ENCODE results near the gene REG3G. TPM values are rescaled to one million over a fixed set of nuclear protein-coding genes. Genes with fewer than 3 reads are reported as not detected.

Gene REG3G
- polyA plus RNA-seq, 1 donor (not counting 4 experiments of a cell fraction or from before 2014, with no cell fraction given): not detected

GRCh38 chr2:78992451-78992806 lies 33.1 kb upstream of the REG3G start:
- Histone ChIP-seq H3K27ac (ENCODE audit: control insufficient read depth, insufficient read depth, low read length) (no peak overlapping the region), H4K20me1 (ENCODE audit: control insufficient read depth, extremely low read depth, insufficient read depth, low read length) (no peaks in the 10 kb centered on the region), H3K4me2 (ENCODE audit: control insufficient read depth, extremely low read depth, insufficient read depth, low read depth, low read length) (no peak overlapping the region), H3K4me3 (ENCODE audit: control insufficient read depth in 2 of 3, extremely low read depth in 1 of 3, insufficient read depth in 2 of 3, low read depth in 1 of 3, low read length in 3 of 3) (no peak overlapping the region), H3K4me1 (ENCODE audit: control insufficient read depth, extremely low read depth, insufficient read depth, low read length) (no peaks in the 10 kb centered on the region), H3K36me3 (ENCODE audit: control insufficient read depth in 2 of 2, extremely low read depth in 1 of 2, insufficient read depth in 2 of 2, low read length in 2 of 2) (no peaks in the 10 kb centered on the region), H3K9ac (ENCODE audit: control insufficient read depth, extremely low read depth, insufficient read depth, low read length) (no peak overlapping the region), H3K9me1 (ENCODE audit: control insufficient read depth, extremely low read depth, insufficient read depth, low read length) (no peaks in the 10 kb centered on the region), H3K79me2 (ENCODE audit: control insufficient read depth, insufficient read depth, low read length) (no peaks in the 10 kb centered on the region), H3K9me3 (ENCODE audit: control insufficient read depth, low read depth, low read length) (peaks cover 1% of the 10 kb centered on the region), H3K27me3 (ENCODE audit: control insufficient read depth, extremely low read depth, insufficient read depth, low read length) (peaks cover 4% of the 10 kb centered on the region), H2AFZ (ENCODE audit: control insufficient read depth, low read length) (no peak overlapping the region)
- FAIRE-seq (no peak), DNase-seq (ENCODE audit: low read depth, low spot score) (no peak)
- dilution Hi-C loops (cut with MboI; ENCODE audit: extremely low pct_ligation_motif_present, low sequenced_read_pairs): no loop called here
- no peak for TF ChIP-seq CTCF (optimal IDR thresholded peaks at IDR 0.05 in 1 of 3, IDR thresholded peaks at IDR 0.05 in 1 of 3, conservative IDR thresholded peaks at IDR 0.05 in 1 of 3; ENCODE audit: extremely low read depth in 1 of 3, insufficient read depth in 2 of 3, low read length in 3 of 3)
- TF ChIP-seq EZH2 (IDR thresholded peaks at IDR 0.05; ENCODE audit: low read length): no peak

GRCh38 chr2:78992807-78993517 lies 32.5 kb upstream of the REG3G start:
- Histone ChIP-seq H3K79me2 (ENCODE audit: control insufficient read depth, insufficient read depth, low read length) (no peaks in the 10 kb centered on the region), H3K4me3 (ENCODE audit: control insufficient read depth in 2 of 3, extremely low read depth in 1 of 3, insufficient read depth in 2 of 3, low read depth in 1 of 3, low read length in 3 of 3) (no peak overlapping the region), H3K9me3 (ENCODE audit: control insufficient read depth, low read depth, low read length) (peaks cover 1% of the 10 kb centered on the region), H3K9me1 (ENCODE audit: control insufficient read depth, extremely low read depth, insufficient read depth, low read length) (no peaks in the 10 kb centered on the region), H3K27ac (ENCODE audit: control insufficient read depth, insufficient read depth, low read length) (no peak overlapping the region), H2AFZ (ENCODE audit: control insufficient read depth, low read length) (no peak overlapping the region), H3K36me3 (ENCODE audit: control insufficient read depth in 2 of 2, extremely low read depth in 1 of 2, insufficient read depth in 2 of 2, low read length in 2 of 2) (no peaks in the 10 kb centered on the region), H3K27me3 (ENCODE audit: control insufficient read depth, extremely low read depth, insufficient read depth, low read length) (peaks cover 4% of the 10 kb centered on the region), H3K4me1 (ENCODE audit: control insufficient read depth, extremely low read depth, insufficient read depth, low read length) (no peaks in the 10 kb centered on the region), H3K4me2 (ENCODE audit: control insufficient read depth, extremely low read depth, insufficient read depth, low read depth, low read length) (no peak overlapping the region), H4K20me1 (ENCODE audit: control insufficient read depth, extremely low read depth, insufficient read depth, low read length) (no peaks in the 10 kb centered on the region), H3K9ac (ENCODE audit: control insufficient read depth, extremely low read depth, insufficient read depth, low read length) (no peak overlapping the region)
- FAIRE-seq (no peak), DNase-seq (ENCODE audit: low read depth, low spot score) (no peak)
- dilution Hi-C loops (cut with MboI; ENCODE audit: extremely low pct_ligation_motif_present, low sequenced_read_pairs): no loop called here
- TF ChIP-seq EZH2 (IDR thresholded peaks at IDR 0.05; ENCODE audit: low read length): no peak
- TF ChIP-seq CTCF (optimal IDR thresholded peaks at IDR 0.05 in 1 of 3, IDR thresholded peaks at IDR 0.05 in 1 of 3, conservative IDR thresholded peaks at IDR 0.05 in 1 of 3; ENCODE audit: extremely low read depth in 1 of 3, insufficient read depth in 2 of 3, low read length in 3 of 3): no peak
